Stimulated activated CD4-positive, alpha-beta T cell treated with anti-CD3 and anti-CD28 coated beads, TNF-alpha, amount 100 ng/mL, for 48 hours (primary cell): ENCODE data around the gene LDAH.
"Not testable (repeated sequence)": the region's sequence is repeated elsewhere in the genome, so short reads cannot be mapped to it uniquely, and the experiment has no call there.

ENCODE experiments used
- DNase-seq, 3 donors: peaks; one replicate each; pipeline ENCODE4 v3.0.0-alpha.2; 2020; ENCODE audit warnings: low read depth in 3 of 3

LDAH gene

DNA sequence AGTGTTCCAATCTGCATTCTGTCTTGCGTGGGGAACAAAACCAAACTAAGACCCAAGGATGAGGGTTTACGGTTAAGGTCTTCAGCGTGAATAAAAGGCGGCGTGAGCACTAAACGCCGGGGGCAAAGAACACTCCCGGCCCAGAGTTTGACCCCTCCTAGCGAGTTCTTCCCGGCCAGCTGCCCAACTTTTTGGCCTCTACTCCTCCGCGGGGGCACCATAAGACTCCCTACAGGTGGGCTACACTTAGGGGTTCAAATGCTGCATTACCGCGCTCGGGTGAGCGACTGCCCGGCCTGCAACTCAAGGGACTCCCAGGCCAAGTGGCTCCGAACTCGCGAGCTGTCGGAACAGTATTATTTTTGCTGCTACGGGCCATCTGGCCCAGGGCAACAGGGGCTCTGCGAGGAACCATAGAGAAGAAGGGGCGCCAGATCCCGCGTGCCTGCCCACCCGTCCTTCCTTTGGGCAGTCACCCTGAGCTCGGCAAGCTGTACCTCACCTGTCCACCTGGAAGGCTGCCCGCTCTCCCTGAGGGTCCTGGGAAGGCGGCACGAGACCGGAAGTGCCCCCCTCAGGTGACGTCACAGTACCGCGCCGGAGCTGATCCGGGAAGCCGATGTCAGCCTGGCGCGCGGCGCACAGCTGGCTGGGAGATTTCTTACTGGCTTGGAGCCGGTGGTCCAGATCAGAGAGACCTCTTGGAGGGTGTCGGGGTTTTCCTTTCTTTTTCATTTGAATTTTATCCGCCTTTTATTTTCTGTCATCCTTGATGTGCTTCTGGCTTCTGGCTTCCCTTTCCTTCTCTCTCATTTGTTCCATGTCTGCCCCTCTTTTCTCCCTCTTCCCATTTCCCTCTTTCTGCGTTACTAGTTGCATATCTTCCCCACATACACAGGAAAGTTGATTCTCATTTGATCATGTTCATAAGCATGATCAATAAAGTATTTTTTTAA lies at the start of gene LDAH:
TSS of gene LDAH (minus strand) at position 567 of the 956 bp plus-strand sequence. CDS start 21,638 bp downstream, outside the sequence.
- peak; percentile 67 to 79 (median 75) for DNase-seq

DNA sequence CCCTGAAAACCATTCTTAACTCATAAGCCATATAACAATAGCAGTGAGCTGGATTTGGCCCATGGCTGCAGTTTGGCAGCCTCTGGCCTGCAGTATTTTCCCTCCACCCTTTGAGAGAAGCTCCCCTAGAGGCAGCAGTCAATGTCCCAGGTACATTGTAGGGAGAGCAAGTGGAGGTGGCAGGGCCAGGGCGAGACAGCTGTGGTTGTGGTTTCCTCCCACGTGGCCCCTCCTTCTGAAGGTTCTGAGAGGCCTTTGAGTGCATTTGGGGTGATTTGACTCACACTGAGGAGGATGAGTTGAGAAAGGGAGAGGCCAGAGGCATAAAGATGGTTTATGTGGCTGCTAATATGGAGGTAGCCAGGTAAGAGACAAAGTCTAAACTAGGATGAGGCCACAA lies 45.5 kb upstream of the LDAH start:
- peak; percentile 58 to 71 (median 69) for DNase-seq

- no peak for DNase-seq
These were observed 39.9 kb upstream of the LDAH start for GRCh38 chr2:20862850-20863249.

DNA sequence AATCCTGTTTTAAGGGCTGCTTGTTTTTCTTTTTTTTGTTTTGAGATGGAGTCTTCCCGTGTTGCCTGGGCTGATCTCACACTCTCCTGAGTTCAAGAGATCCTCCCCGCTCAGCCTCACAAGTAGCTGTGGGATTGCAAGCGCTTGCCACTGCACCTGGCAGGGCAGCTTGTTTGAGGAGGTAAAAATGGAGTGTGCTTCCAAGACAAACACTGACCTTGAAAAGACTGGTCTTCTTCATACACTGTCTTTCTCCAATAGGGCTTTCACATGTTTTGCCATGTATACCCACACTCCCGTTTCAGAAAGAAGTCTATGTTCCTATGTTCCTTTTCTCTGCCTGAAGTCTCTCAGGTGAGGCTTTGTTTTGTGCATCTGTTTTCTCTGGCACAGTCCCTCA lies 32.6 kb upstream of the LDAH start:
- no peak for DNase-seq

DNA sequence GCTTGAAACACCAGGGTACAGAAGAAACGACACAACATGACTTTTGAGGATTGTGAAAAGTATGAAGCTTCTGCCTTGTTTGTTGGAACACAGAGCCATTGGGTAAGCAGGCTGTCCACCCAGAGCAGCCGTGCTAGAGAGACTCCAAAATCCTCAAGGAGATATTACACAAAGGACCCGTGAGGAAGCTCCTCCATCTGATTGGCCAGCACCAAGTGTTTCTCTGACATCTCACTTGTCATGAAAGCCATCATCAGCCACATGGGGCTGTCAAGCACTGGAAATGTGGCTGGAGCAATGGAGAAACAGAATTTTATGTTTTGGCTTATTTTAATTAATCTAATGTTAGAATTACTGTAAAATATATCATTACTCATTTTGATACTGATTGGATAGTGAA lies 29.8 kb upstream of the LDAH start:
- DNase-seq = no peak

DNA sequence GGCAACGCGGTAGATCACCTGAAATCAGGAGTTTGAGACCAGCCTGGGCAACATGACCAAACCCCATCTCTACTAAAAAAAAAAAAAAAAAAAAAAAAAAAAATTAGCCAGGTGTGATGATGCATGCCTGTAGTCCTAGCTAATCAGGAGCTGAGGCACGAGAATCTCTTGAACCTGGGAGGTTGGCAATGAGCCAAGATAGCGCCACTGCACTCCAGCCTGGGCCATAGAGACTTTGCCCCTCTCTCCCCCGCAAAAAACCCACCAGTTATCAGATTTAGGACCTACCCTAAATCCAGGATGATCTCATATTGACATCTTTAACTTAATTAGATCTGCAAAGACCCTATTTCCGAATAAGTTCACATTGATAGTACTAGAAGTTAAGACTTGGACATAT lies 29.2 kb upstream of the LDAH start:
- no peak for DNase-seq

DNA sequence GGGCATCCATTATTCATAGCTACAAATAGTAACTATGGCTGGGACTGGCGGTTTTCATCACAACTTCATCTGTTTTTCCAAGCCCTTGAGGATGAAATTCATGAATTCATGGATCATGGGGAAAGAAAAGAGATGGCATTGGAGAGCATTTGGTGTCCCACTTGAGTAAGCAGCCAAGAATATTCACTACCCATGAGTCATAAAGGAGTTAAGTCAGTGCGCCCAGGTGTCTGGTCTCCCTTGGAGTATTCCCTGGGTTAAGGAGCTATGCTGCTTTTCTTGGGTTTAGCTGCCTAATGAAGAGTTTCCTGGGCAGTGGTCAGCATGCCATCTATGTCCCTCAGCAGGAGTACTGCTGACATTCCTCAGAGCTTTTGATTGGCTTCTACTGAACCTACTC lies 21.3 kb upstream of the LDAH start:
- no peak for DNase-seq

- no peak for DNase-seq
These were observed 16.2 kb upstream of the LDAH start for GRCh38 chr2:20839052-20839451.

DNA sequence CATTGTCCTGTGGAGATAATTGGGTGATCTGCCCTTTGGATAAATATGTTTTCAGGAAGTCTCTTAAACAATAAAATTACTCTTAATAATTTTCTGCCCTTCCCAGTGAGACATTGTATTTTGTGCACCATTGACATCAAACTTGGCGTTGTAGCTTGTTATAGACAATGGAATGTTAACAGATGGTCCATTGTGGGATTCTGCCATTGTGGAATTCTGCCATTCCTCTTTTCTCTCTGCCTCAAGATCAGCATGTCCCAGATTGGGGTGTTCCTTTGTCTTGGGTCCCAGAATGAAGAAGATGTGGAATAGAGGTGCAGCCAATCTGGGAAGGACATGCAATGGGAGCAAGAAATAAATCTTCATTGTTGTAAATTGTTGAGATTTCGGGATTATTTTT lies 15.1 kb upstream of the LDAH start:
- no peak for DNase-seq

GRCh38 chr2:20836521-20836920 lies 13.6 kb upstream of the LDAH start:
- DNase-seq = no peak

DNA sequence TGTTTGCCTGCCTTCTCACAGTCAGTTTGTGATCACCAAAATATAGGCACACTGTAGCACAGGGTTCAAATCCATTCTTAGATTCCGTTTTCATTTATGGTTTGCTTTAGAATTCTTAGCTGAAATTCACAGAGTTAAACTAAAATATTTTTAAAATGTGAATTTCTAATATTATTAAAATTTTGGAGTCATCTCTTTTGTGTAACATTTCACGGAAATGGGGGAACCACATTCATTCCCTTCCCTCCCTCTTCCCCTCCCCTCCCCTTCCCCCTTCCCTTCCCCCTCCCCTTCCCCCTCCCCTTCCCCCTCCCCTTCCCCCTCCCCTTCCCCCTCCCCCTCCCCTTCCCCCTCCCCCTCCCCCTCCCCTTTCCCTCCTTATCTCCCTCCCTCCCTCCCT lies 11.4 kb upstream of the LDAH start:
- no peak for DNase-seq

GRCh38 chr2:20832606-20833005 lies 9.7 kb upstream of the LDAH start:
- DNase-seq = no peak

DNA sequence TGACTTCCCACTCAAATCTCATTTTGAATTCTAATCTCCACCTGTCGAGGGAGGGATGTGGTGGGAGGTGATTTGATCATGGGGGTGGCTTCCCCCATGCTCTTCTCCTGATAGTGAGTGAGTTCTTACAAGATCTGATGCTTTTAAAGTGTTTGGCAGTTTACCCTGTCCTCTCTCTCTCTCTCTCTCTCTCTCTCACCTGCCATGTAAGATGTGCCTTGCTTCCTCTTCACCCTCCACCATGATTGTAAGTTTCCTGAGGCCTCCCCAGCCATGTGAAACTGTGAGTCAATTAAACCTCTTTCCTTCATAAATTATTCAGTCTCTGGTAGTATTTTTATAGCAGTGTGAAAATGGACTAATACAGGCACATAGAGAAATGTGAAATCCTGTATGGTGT lies 7.0 kb upstream of the LDAH start:
- no peak for DNase-seq

GRCh38 chr2:20823917-20824316 lies 1.0 kb upstream of the LDAH start:
- DNase-seq = no peak

GRCh38 chr2:20818820-20819219 lies 4.1 kb downstream of the LDAH start:
- no peak for DNase-seq

DNA sequence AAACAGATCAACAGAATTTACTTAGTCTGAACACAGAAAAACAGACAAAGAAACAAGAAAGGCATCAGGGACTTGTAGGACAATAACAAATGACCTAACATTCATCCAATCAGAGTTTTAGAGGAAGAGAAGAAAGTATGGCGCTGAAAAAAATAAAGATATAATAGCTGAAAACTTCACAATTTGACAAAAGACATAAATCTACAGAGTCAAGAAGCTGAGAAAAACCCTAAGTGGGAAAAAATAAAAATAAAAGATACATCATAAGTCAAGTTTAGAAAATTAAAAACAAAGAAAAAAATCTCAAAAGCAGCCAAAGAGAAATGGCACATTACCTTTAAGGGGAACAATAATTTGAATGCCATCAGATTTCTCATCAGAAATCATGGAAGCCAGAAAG lies 7.7 kb downstream of the LDAH start:
- no peak for DNase-seq

DNA sequence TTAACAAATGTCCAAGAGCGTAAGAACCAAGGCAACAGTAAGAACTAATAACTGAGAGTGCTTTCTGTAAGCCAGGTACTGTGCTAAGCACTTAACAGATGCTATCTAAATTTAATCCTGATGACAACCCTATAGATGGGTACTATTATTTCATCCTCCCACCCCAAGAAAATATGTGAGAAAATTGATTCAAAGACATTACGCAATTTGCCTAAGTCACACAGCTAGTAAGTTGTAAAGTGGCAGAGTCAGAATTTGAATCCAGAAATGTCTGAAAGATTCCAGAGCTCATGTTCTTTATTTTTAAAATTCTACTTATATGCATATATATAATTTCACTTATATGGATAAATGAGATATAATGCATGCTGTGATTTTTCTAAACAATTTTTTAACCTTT lies 10.1 kb downstream of the LDAH start:
- no peak for DNase-seq

DNA sequence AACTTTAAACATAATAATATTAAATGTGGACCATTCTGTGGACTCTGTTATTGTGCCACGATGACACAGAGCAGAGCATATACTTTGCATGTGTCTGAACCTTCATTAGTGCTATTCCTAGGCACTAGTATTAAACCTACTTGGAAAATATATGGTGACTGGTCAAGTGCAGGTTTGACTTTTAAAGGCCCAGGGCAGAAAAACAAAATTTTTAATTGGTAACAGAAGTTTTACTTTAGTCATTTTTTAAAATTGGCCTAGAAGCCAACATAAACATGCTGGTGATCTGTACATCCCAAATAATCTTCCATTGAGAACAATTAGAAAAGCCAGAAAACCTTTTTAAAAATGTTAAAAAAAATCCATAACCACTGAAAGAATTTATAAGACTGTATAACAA lies 16.6 kb downstream of the LDAH start:
- DNase-seq = no peak

GRCh38 chr2:20803974-20804373 lies 18.9 kb downstream of the LDAH start:
- no peak for DNase-seq

DNA sequence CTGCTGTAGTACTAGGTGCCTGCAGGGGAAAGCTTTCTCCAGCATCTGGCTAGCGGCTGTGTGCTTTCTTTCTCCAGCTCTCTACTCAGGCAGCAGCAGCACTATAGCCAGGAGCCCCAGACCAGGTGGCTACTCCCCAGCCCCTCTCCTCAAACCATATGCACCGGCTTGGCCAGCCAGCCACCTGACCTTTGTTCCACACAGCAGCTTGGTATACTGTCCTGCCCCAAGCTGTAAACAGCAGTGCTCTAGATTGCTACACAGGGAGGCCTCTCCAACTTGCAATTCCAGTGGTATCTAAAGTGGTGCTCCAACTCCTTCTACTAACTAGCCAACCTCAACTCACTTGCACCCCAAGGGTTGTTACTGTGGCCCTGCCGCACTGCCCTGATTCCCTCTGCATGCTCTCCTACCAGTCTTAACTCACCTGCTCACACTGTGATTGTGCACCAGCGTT lies 19.6 kb downstream of the LDAH start:
- no peak for DNase-seq

DNA sequence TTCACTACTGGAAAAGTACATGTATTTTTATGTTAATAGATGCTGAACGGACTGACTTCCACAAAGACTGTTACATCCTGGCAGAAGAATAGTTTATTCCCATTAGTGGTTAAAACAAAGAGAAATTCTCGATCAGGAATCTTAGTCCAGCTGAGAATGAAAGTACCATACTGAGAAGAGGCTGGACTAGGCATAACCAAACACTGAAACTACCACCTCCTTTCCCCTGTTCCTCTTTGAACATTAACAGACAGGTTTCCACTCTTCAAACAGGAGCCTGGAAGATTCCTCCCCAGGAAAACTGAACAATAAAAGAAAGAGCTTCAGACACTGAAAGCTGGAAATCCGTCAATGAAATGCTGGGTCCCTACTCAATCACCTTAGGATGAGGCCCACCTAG lies 25.8 kb downstream of the LDAH start:
- DNase-seq = no peak

- DNase-seq = no peak
These were observed 26.5 kb downstream of the LDAH start for GRCh38 chr2:20796374-20796791.

- not testable (repeated sequence) for DNase-seq
These were observed 29.0 kb downstream of the LDAH start for GRCh38 chr2:20793944-20794343.
